Measurements from ENCODE around the gene HTR2B. TPM values are rescaled to one million over a fixed set of nuclear protein-coding genes. Genes with fewer than 3 reads are reported as not detected.

HTR2B gene
- total and polyA plus RNA-seq, 2 donors (not counting 1 experiment from before 2014, with no cell fraction given): 12.6 to 92.5 TPM

- H3K27me3 ChIP-seq (ENCODE audit: control insufficient read depth, insufficient read depth, low read length): no peaks in the 10 kb centered on the region
- peaks cover 2% of the 10 kb centered on the region for H3K79me2 ChIP-seq (ENCODE audit: control insufficient read depth, insufficient read depth, low read length)
- H3K9me3 ChIP-seq (ENCODE audit: control insufficient read depth, insufficient read depth, low read depth, low read length): no peaks in the 10 kb centered on the region
- H2AFZ ChIP-seq (ENCODE audit: low read length): no peak overlapping the region
- H3K36me3 ChIP-seq (ENCODE audit: control insufficient read depth, insufficient read depth, low read length): no peaks in the 10 kb centered on the region
- H3K4me1 ChIP-seq (ENCODE audit: control insufficient read depth, extremely low read depth, insufficient read depth, low read length): peaks cover 11% of the 10 kb centered on the region
- no peak overlapping the region for H3K4me3 ChIP-seq (replicated peaks in 1 of 4; ENCODE audit: control extremely low read depth in 1 of 4, insufficient read depth in 1 of 4, low read depth in 3 of 4, low read length in 4 of 4)
- no peak overlapping the region for H3K9ac ChIP-seq (ENCODE audit: insufficient read depth, low read length)
- H4K20me1 ChIP-seq (ENCODE audit: control insufficient read depth, extremely low read depth, insufficient read depth, low read length): no peaks in the 10 kb centered on the region
- no peak for DNase-seq (ENCODE audit: low read depth in 2 of 2)
- no peak overlapping the region for H3K4me2 ChIP-seq (ENCODE audit: extremely low read depth, insufficient read depth, low read length)
- no peak overlapping the region for H3K27ac ChIP-seq (ENCODE audit: insufficient read depth, low read length)
- TF ChIP-seq CTCF (conservative IDR thresholded peaks at IDR 0.05 in 1 of 2, IDR thresholded peaks at IDR 0.05 in 1 of 2; ENCODE audit: low read depth in 1 of 2, low read length in 2 of 2): no peak
- TF ChIP-seq EZH2 (IDR thresholded peaks at IDR 0.05; ENCODE audit: low read length, missing control alignments): no peak
Measured at GRCh38 chr2:231126123-231126522, 1.3 kb upstream of the HTR2B start.

DNA sequence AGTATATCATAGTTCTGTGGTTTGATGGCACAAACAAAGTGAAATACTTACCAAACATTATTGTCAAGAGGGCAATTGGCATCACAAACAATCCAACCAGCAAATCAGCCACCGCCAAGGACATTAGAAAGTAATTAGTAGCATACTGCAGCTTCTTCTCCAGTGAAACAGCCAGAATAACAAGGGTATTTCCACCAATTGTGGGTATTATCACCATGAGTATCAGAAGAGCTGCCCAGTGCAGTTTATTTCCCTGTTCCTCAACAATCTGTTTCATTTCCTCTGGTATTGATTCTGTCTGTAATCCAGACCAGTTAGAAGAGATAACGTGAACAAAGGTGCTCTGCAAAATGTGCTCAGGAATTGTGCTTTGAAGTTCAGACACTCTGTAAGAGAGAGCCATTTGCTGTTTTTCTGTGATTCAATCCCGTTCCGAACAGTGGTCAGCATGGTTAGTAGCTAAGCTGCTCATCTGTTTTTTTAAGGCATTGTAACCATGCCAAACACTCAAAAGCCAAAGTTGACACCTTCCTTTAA lies 1.4 kb downstream of the HTR2B start:
- Histone ChIP-seq H3K4me3 (replicated peaks in 1 of 4; ENCODE audit: control extremely low read depth in 1 of 4, insufficient read depth in 1 of 4, low read depth in 3 of 4, low read length in 4 of 4) (peak overlapping the region in 3 of 4 experiments; percentile 5 to 58 (median 54)), H3K27me3 (ENCODE audit: control insufficient read depth, insufficient read depth, low read length) (no peaks in the 10 kb centered on the region), H3K4me1 (ENCODE audit: control insufficient read depth, extremely low read depth, insufficient read depth, low read length) (peaks cover 1% of the 10 kb centered on the region), H4K20me1 (ENCODE audit: control insufficient read depth, extremely low read depth, insufficient read depth, low read length) (no peaks in the 10 kb centered on the region), H3K79me2 (ENCODE audit: control insufficient read depth, insufficient read depth, low read length) (peaks cover under 1% of the 10 kb centered on the region), H3K27ac (ENCODE audit: insufficient read depth, low read length) (no peak overlapping the region), H3K36me3 (ENCODE audit: control insufficient read depth, insufficient read depth, low read length) (no peaks in the 10 kb centered on the region), H3K4me2 (ENCODE audit: extremely low read depth, insufficient read depth, low read length) (peak overlapping the region; percentile 83), H3K9ac (ENCODE audit: insufficient read depth, low read length) (no peak overlapping the region), H3K9me3 (ENCODE audit: control insufficient read depth, insufficient read depth, low read depth, low read length) (no peaks in the 10 kb centered on the region), H2AFZ (ENCODE audit: low read length) (no peak overlapping the region)
- TF ChIP-seq CTCF (conservative IDR thresholded peaks at IDR 0.05 in 1 of 2, IDR thresholded peaks at IDR 0.05 in 1 of 2; ENCODE audit: low read depth in 1 of 2, low read length in 2 of 2) (no peak), EZH2 (IDR thresholded peaks at IDR 0.05; ENCODE audit: low read length, missing control alignments) (no peak)
- peak; percentile 52 to 61 for DNase-seq (ENCODE audit: low read depth in 2 of 2)

DNA sequence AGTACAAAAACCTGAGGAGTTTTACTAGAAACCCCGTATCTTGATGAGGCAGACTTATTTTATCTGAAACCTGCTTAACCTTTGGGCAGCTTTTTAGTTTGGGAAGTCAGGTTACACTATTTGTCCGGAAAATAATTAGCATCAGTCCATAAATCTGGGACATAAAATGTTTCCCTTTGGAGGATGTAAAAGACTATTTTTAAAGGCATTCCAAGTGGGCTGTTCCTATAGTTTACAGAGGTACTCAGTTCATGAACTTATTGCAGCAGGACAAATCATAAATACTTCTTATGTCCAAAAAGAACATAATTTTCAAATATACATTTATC lies 6.3 kb downstream of the HTR2B start:
- Histone ChIP-seq H3K4me2 (ENCODE audit: extremely low read depth, insufficient read depth, low read length) (no peak overlapping the region), H3K9ac (ENCODE audit: insufficient read depth, low read length) (no peak overlapping the region), H4K20me1 (ENCODE audit: control insufficient read depth, extremely low read depth, insufficient read depth, low read length) (no peaks in the 10 kb centered on the region), H3K27ac (ENCODE audit: insufficient read depth, low read length) (no peak overlapping the region), H3K9me3 (ENCODE audit: control insufficient read depth, insufficient read depth, low read depth, low read length) (no peaks in the 10 kb centered on the region), H3K27me3 (ENCODE audit: control insufficient read depth, insufficient read depth, low read length) (no peaks in the 10 kb centered on the region), H3K36me3 (ENCODE audit: control insufficient read depth, insufficient read depth, low read length) (peaks cover 2% of the 10 kb centered on the region), H3K79me2 (ENCODE audit: control insufficient read depth, insufficient read depth, low read length) (no peaks in the 10 kb centered on the region), H3K4me3 (replicated peaks in 1 of 4; ENCODE audit: control extremely low read depth in 1 of 4, insufficient read depth in 1 of 4, low read depth in 3 of 4, low read length in 4 of 4) (peak overlapping the region in 1 of 4 experiments; percentile 1), H3K4me1 (ENCODE audit: control insufficient read depth, extremely low read depth, insufficient read depth, low read length) (no peaks in the 10 kb centered on the region), H2AFZ (ENCODE audit: low read length) (no peak overlapping the region)
- no peak for DNase-seq (ENCODE audit: low read depth in 2 of 2)
- TF ChIP-seq CTCF (conservative IDR thresholded peaks at IDR 0.05 in 1 of 2, IDR thresholded peaks at IDR 0.05 in 1 of 2; ENCODE audit: low read depth in 1 of 2, low read length in 2 of 2) (no peak), EZH2 (IDR thresholded peaks at IDR 0.05; ENCODE audit: low read length, missing control alignments) (no peak)

All from fibroblast of lung (primary cell).